Suprapubic skin (tissue), 4 donors: ENCODE measurements around the gene GNAT1. TPM values are rescaled to one million over a fixed set of nuclear protein-coding genes. Genes with fewer than 3 reads are reported as not detected.

Source experiments
- DNase-seq, 2 donors: peaks; one replicate each; pipeline ENCODE4 v3.0.0-alpha.2; 2019; ENCODE audit warnings: low spot score in 2 of 2
- H3K27ac ChIP-seq: fragments of 200-600 bp; sonication (generic); one replicate; pipeline ENCODE4 v1.5.1; 2019
- H3K27me3 ChIP-seq: fragments of 200-600 bp; sonication (generic); one replicate; pipeline ENCODE4 v1.5.1; 2019
- H3K36me3 ChIP-seq: fragments of 200-600 bp; sonication (generic); one replicate; pipeline ENCODE4 v1.5.1; 2019
- H3K4me1 ChIP-seq: fragments of 200-600 bp; sonication (generic); one replicate; pipeline ENCODE4 v1.5.1; 2019
- H3K4me3 ChIP-seq: fragments of 200-600 bp; sonication (generic); one replicate; pipeline ENCODE4 v1.5.1; 2019; ENCODE audit warnings: mild to moderate bottlenecking
- H3K9me3 ChIP-seq: fragments of 200-600 bp; sonication (generic); one replicate; pipeline ENCODE4 v1.5.1; 2019
- EP300 ChIP-seq: sonication (generic); formaldehyde crosslinking; IDR thresholded peaks from one replicate; pipeline ENCODE4 v1.6.1; 2017; ENCODE audit warnings: antibody characterized with exemption
- POLR2A ChIP-seq, 2 donors: fragments of 450-650 bp; IDR thresholded peaks; one replicate each; pipeline ENCODE4 v1.6.1; 2017; ENCODE audit warnings: antibody characterized with exemption in 2 of 2, mild to moderate bottlenecking in 2 of 2, moderate library complexity in 2 of 2
- POLR2AphosphoS5 ChIP-seq, 3 donors: sonication (generic); formaldehyde crosslinking; IDR thresholded peaks; one replicate each; pipeline ENCODE4 v1.6.1; 2017; ENCODE audit warnings: antibody characterized with exemption in 3 of 3
- WGBS: methylation state at CpG from one replicate; pipeline ENCODE4 v1.1.5; 2018; 5-methylcytosine and 5-hydroxymethylcytosine counted together
- total RNA-seq, 4 donors: library from RNA; depleted of rRNA; stranded (reverse); fragments of >200 nt; gene quantifications; one replicate each; pipeline ENCODE4 v1.1.0, GENCODE V29; 2016
- TF ChIP-seq, protein P1 (sequence below), 2 donors: fragments of 200-600 bp in 1 of 2; fragments of 450-650 bp in 1 of 2; sonication (generic) in 1 of 2; IDR thresholded peaks; one replicate each; pipeline ENCODE4 v1.5.1; 2016 to 2019; ENCODE audit warnings: antibody characterized with exemption in 2 of 2, mild to moderate bottlenecking in 1 of 2, moderate library complexity in 1 of 2

The GNAT1 gene
- total RNA-seq, 4 donors from 2014 or later, result 0.64 TPM; not detected in 3

DNA sequence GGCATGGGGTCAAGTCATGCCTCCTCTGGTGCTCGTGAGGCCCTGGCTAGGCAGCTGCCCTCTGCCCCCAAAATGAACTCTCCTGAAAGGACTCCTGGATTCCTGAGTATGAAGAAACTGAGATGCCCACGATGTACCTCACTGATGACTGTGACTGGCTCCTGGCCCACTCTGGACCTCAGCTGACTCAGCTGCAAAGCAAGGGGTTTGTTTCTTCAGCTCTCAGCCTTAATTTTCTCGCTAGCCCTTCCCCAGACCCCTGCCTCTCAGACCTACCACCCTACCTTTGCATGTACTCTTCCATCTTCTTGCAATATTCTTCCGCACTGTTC lies 39.4 kb downstream of the GNAT1 start:
- Histone ChIP-seq H3K9me3 (no peaks in the 10 kb centered on the region), H3K27ac (no peak overlapping the region), H3K4me1 (peaks cover 57% of the 10 kb centered on the region), H3K36me3 (no peaks in the 10 kb centered on the region), H3K4me3 (no peak overlapping the region), H3K27me3 (no peaks in the 10 kb centered on the region)
- TF ChIP-seq POLR2A (IDR thresholded peaks at IDR 0.05), result no peak
- TF ChIP-seq POLR2AphosphoS5 (IDR thresholded peaks at IDR 0.05), result no peak
- no peak for TF ChIP-seq EP300
- TF ChIP-seq, protein P1, sequence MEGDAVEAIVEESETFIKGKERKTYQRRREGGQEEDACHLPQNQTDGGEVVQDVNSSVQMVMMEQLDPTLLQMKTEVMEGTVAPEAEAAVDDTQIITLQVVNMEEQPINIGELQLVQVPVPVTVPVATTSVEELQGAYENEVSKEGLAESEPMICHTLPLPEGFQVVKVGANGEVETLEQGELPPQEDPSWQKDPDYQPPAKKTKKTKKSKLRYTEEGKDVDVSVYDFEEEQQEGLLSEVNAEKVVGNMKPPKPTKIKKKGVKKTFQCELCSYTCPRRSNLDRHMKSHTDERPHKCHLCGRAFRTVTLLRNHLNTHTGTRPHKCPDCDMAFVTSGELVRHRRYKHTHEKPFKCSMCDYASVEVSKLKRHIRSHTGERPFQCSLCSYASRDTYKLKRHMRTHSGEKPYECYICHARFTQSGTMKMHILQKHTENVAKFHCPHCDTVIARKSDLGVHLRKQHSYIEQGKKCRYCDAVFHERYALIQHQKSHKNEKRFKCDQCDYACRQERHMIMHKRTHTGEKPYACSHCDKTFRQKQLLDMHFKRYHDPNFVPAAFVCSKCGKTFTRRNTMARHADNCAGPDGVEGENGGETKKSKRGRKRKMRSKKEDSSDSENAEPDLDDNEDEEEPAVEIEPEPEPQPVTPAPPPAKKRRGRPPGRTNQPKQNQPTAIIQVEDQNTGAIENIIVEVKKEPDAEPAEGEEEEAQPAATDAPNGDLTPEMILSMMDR (IDR thresholded peaks at IDR 0.05), result no peak
- DNase-seq, result no peak
- 88% methylated on average over 4 of the region's 4 CpGs for WGBS

DNA sequence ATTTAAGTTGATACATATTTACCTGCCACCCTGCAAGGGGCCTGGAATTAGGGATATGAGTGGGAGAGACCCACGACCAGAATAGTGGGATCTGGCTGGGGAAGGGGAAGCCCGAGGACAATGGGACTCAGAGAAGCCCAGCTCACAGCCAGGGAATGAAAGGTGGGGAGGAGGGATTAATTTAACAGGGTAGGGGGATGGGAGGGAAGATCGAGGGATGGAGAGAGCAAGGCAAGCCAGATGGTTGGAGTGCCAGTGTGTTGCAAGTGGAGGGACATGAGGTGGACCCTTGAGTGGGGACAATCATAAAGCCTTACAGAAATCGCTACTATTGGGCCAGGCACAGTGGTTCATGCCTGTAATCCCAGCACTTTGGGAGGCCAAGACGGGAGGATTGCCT lies 40.2 kb downstream of the GNAT1 start:
- WGBS, result 85% methylated on average over 5 of the region's 5 CpGs
- Histone ChIP-seq H3K36me3 (no peaks in the 10 kb centered on the region), H3K4me1 (peaks cover 52% of the 10 kb centered on the region), H3K4me3 (no peak overlapping the region), H3K27me3 (no peaks in the 10 kb centered on the region), H3K9me3 (no peaks in the 10 kb centered on the region), H3K27ac (no peak overlapping the region)
- TF ChIP-seq, protein P1 (IDR thresholded peaks at IDR 0.05), result no peak
- no peak for TF ChIP-seq POLR2A (IDR thresholded peaks at IDR 0.05)
- DNase-seq, result no peak

DNA sequence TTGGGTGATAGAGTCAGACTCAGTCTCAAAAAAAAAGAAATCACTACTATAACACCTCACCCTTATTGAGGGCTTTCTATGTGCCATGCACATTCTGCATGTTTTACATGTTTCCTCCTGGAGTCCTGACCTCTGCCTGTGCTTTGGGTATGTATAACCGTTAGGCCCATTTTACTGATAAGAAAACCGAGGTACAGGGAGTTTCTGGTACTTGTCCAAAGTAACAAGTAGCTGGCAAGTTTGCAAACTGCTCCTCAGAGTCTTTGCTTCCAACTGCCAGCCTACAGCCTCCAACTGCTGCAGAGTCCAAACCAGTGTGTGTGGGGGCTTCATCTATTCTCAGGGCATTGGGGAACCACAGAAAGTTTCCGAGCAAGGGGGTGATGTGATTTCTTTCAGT lies 40.9 kb downstream of the GNAT1 start:
- TF ChIP-seq, protein P1 (IDR thresholded peaks at IDR 0.05), result no peak
- TF ChIP-seq EP300 (no peak), POLR2AphosphoS5 (IDR thresholded peaks at IDR 0.05) (no peak), POLR2A (IDR thresholded peaks at IDR 0.05) (no peak)
- Histone ChIP-seq H3K36me3 (no peaks in the 10 kb centered on the region), H3K27me3 (no peaks in the 10 kb centered on the region), H3K27ac (no peak overlapping the region), H3K4me1 (peaks cover 52% of the 10 kb centered on the region), H3K9me3 (no peaks in the 10 kb centered on the region), H3K4me3 (no peak overlapping the region)
- no peak for DNase-seq
- 80% methylated on average over 3 of the region's 3 CpGs for WGBS

DNA sequence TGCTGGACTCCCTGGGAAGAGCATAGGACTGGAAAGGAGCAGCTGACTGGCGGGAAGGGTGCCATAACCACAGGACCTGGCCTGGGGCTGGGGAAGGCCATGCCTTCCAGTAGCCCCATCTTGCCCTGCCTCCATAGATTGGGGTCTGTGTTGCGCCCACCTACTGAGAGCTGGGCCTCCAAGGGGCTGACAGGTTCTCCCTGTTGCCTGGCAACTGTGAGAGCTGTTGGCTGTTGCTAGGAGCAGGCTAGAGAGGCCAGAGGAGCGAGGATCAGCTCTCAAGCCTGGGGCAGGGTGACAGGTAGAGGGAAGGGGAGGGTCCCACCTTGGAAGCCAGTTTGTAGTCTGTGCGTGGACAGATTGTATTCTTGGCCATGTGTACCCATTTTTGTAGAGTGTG lies 41.8 kb downstream of the GNAT1 start:
- peaks cover 53% of the 10 kb centered on the region for H3K4me1 ChIP-seq
- no peaks in the 10 kb centered on the region for H3K9me3 ChIP-seq
- H3K4me3 ChIP-seq, result no peak overlapping the region
- H3K27me3 ChIP-seq, result no peaks in the 10 kb centered on the region
- H3K36me3 ChIP-seq, result no peaks in the 10 kb centered on the region
- WGBS, result 81% methylated on average over 4 of the region's 4 CpGs
- H3K27ac ChIP-seq, result no peak overlapping the region
- DNase-seq, result no peak
- TF ChIP-seq POLR2A (IDR thresholded peaks at IDR 0.05) (no peak), EP300 (no peak), POLR2AphosphoS5 (IDR thresholded peaks at IDR 0.05) (no peak)
- TF ChIP-seq, protein P1 (IDR thresholded peaks at IDR 0.05), result no peak

- DNase-seq, result peak; percentile 99
- peaks cover 5% of the 10 kb centered on the region for H3K36me3 ChIP-seq
- no peaks in the 10 kb centered on the region for H3K9me3 ChIP-seq
- H3K27ac ChIP-seq, result peak within 1 kb of the TSS; percentile 85
- H3K27me3 ChIP-seq, result no peaks in the 10 kb centered on the region
- WGBS, result 1% methylated on average over 15 of the region's 75 CpGs
- TF ChIP-seq POLR2AphosphoS5 (IDR thresholded peaks at IDR 0.05), result peak in 2 of 3 donors; percentile 30 to 64
- TF ChIP-seq, protein P1 (IDR thresholded peaks at IDR 0.05), result no peak
- no peak for TF ChIP-seq EP300
- peak; percentile 66 to 97 for TF ChIP-seq POLR2A (IDR thresholded peaks at IDR 0.05)
- peaks cover 59% of the 10 kb centered on the region for H3K4me1 ChIP-seq
- H3K4me3 ChIP-seq, result peak within 1 kb of the TSS; percentile 76
These were observed 44.5 kb downstream of the GNAT1 start, which contains the start of gene GNAI2 for GRCh38 chr3:50235716-50236483. TSS of gene GNAI2 (plus strand) at chr3:50236204. CDS start at chr3:50236336, 132 bp downstream.
